ENCODE results near the gene GCNT1.

GRCh38 chr9:76425677-76426453, 33.1 kb upstream of the GCNT1 start:
- TF ChIP-seq RAD21 (IDR thresholded peaks at IDR 0.05; ENCODE audit: low read length) (no peak), CTCF (IDR thresholded peaks at IDR 0.05) (no peak), YY1 (IDR thresholded peaks at IDR 0.05; ENCODE audit: low read depth) (no peak), RXRA (IDR thresholded peaks at IDR 0.05; ENCODE audit: borderline replicate concordance, low read depth) (no peak), USF2 (IDR thresholded peaks at IDR 0.05; ENCODE audit: borderline replicate concordance, low read depth, low read length) (no peak), POLR2AphosphoS5 (IDR thresholded peaks at IDR 0.05; ENCODE audit: low read depth, low read length) (no peak), GABPA (IDR thresholded peaks at IDR 0.05; ENCODE audit: low read depth) (no peak), EP300 (IDR thresholded peaks at IDR 0.05; ENCODE audit: borderline replicate concordance in 1 of 2, low read depth in 1 of 2, low read length in 1 of 2) (no peak), RFX5 (IDR thresholded peaks at IDR 0.05; ENCODE audit: low read length) (no peak), EZH2phosphoT487 (IDR thresholded peaks at IDR 0.05; ENCODE audit: borderline replicate concordance, low read depth) (no peak)

All from SK-N-SH (cell line).